Activated naive CD4-positive, alpha-beta T cell treated with anti-CD3 and anti-CD28 coated beads, Interleukin-2, amount 50 U/mL, for 24 hours (primary cell): Measurements from ENCODE around the gene ARID3C.
A peak's percentile ranks its signal among the peaks of the same experiment; 100 is the strongest.

ENCODE experiments used
- H3K27ac Mint-ChIP-seq: one replicate; pipeline ENCODE4 v1.8.0; 2021; ENCODE audit warnings: mild to moderate bottlenecking, mixed read lengths
- H3K27me3 Mint-ChIP-seq: one replicate; pipeline ENCODE4 v1.8.0; 2021; ENCODE audit warnings: mixed read lengths
- H3K36me3 Mint-ChIP-seq: one replicate; pipeline ENCODE4 v1.8.0; 2021; ENCODE audit warnings: mixed read lengths
- H3K4me1 Mint-ChIP-seq: one replicate; pipeline ENCODE4 v1.8.0; 2021; ENCODE audit warnings: mixed read lengths
- H3K4me3 Mint-ChIP-seq: one replicate; pipeline ENCODE4 v1.8.0; 2021; ENCODE audit warnings: mild to moderate bottlenecking, mixed read lengths
- H3K9me3 Mint-ChIP-seq: one replicate; pipeline ENCODE4 v1.8.0; 2021; ENCODE audit warnings: mixed read lengths

The ARID3C gene

DNA sequence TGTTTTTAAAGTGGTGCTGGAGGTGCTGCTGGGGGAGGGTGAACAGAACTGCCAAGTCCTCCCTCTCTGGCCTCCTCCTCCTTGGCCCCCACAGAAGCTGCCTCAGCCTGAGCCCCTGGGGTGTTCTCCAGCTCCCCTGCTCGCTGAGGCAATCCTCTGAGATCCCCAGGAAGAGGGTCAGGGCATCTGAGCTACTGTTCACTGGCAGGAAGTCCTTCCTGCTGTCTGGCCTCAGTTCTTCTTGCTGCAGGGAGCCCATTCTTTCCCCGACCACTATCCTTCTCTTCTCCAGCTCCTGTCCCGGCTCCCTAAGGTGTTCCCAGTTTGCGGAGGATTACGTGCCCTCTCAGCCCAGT is 49.1 kb downstream of the ARID3C start:
- Mint-ChIP-seq H3K27me3 (peaks cover 46% of the 10 kb centered on the region), H3K27ac (no peak overlapping the region), H3K4me1 (peaks cover 12% of the 10 kb centered on the region), H3K4me3 (no peak overlapping the region), H3K36me3 (no peaks in the 10 kb centered on the region), H3K9me3 (no peaks in the 10 kb centered on the region)

DNA sequence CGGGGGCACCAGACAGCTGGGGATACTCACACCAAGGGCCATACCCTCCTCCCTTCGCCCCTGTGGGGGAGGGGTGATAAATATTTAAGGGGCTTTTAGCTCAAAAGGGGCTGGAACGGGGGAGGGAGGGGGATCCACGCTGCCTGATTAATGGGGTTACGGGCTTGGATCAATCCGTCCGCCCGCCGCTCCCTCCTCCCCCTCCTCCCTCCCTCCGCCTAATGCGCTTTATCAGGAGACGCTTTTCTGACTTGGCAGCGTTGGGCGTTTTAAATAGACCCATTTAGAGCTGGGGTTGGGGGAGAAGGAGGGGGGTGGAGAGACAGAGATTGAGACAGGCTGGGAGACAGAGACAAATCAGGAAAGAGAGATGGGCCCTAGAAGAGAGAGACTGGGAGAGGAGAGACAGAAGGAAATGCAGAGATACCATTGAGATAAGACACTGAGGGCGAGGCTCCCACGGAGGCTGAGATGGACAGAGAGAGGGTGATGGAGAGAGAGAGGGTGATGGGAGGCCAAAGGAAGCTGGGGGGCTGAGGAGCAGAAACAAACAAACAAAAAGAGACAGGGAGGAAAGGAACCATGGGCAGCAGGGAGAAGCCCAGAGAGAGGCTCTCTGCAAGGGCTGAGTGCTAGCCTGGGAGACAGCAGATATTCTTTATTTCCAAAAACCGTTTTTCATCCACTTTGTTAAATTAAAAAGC is 49.6 kb downstream of the ARID3C start:
- no peaks in the 10 kb centered on the region for H3K9me3 Mint-ChIP-seq
- peak overlapping the region; percentile 2 for H3K27ac Mint-ChIP-seq
- H3K4me3 Mint-ChIP-seq, result no peak overlapping the region
- peaks cover 46% of the 10 kb centered on the region for H3K27me3 Mint-ChIP-seq
- H3K4me1 Mint-ChIP-seq, result peaks cover 12% of the 10 kb centered on the region
- no peaks in the 10 kb centered on the region for H3K36me3 Mint-ChIP-seq

DNA sequence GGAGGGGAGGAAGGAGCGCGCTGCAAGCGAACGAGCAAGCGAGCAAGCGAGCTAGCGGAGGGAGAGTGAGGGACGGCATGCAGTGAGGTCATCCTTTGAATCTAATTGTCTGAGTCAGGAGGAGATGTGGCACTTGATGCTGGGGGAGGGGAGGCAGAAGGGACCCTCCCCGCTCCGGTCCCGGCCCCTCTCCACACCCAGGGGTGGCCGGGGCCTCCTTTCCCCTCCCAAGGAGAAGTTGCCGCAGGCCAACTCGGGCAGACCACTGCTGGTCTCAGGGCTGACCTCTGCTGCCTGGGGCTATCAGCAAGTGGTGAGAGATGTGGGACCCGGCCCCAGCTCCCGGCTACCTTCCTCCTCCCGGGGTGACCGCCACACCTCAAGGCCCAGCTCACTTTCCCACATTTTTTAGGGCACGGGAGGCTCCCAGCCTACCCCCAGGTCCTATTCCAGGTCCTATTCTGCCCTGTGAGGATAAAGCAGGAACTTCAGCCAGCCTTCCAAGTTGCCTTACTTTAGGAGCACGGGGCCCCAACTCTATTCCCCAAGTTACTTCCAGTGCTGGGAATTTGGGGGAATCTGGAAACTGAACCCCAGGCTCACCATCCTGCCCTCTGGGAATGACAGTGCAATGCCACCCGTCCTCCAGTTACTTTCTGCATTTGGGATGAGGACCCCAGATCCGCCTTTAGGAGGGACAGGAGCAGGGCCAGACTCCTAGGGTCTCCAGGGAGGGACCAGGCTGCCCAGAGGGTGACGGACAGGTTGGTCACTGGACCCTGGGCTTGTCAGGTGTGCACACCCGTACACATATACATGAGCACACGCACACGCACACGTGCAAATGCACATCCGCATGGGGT is 50.4 kb downstream of the ARID3C start:
- Mint-ChIP-seq H3K36me3 (no peaks in the 10 kb centered on the region), H3K27ac (no peak overlapping the region), H3K4me3 (peak overlapping the region; percentile 51), H3K4me1 (peaks cover 12% of the 10 kb centered on the region), H3K9me3 (no peaks in the 10 kb centered on the region), H3K27me3 (peaks cover 47% of the 10 kb centered on the region)

GRCh38 chr9:34577400-34578240 is 51.2 kb downstream of the ARID3C start:
- peak overlapping the region; percentile 69 for H3K4me3 Mint-ChIP-seq
- no peak overlapping the region for H3K27ac Mint-ChIP-seq
- peaks cover 47% of the 10 kb centered on the region for H3K27me3 Mint-ChIP-seq

DNA sequence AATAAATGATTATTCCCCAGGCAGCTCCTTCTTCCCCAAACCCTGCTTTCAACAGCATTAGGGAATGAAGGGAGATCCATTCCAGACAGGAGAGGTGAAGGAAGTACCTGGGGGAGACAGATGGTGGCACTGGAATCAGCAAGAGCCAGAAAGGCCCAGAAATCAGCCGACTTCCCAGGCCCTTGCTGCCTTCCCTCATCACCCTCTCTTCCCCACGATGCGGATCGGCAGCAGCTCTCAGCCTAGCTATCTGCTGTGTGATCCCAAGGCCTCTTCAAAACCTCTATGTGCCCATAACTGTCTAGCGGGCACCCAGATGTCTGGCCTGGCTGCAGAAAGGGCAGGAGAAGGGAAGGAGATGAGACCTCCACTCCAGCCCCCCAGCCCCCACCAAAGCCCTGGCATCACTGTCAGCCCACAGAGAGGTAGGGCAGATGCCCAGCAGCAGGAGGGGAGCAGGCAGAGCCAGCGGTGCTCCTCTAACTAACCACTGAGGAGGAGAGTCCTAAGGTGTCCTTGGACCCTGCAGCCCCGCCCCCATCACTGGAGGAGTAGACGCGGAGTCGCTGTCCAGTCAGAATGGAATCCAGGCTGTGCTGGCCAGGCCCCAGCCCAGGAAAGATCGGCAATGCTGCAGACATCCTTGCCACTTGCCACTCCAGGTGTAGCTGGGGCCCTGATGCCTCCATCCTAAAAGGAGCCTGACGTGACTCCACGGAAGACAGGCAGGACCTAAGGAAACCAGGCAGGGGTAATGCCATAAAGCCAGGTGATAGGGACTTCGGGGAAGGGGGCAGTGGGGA is 52.1 kb downstream of the ARID3C start:
- Mint-ChIP-seq H3K4me3 (peak overlapping the region; percentile 69), H3K9me3 (no peaks in the 10 kb centered on the region), H3K36me3 (no peaks in the 10 kb centered on the region), H3K4me1 (peaks cover 12% of the 10 kb centered on the region), H3K27ac (no peak overlapping the region), H3K27me3 (peaks cover 44% of the 10 kb centered on the region)

More at GRCh38 chr9:34577400-34578240, 51.2 kb downstream of the ARID3C start:
- H3K4me1 Mint-ChIP-seq, result peaks cover 12% of the 10 kb centered on the region
- H3K9me3 Mint-ChIP-seq, result no peaks in the 10 kb centered on the region
- no peaks in the 10 kb centered on the region for H3K36me3 Mint-ChIP-seq

DNA sequence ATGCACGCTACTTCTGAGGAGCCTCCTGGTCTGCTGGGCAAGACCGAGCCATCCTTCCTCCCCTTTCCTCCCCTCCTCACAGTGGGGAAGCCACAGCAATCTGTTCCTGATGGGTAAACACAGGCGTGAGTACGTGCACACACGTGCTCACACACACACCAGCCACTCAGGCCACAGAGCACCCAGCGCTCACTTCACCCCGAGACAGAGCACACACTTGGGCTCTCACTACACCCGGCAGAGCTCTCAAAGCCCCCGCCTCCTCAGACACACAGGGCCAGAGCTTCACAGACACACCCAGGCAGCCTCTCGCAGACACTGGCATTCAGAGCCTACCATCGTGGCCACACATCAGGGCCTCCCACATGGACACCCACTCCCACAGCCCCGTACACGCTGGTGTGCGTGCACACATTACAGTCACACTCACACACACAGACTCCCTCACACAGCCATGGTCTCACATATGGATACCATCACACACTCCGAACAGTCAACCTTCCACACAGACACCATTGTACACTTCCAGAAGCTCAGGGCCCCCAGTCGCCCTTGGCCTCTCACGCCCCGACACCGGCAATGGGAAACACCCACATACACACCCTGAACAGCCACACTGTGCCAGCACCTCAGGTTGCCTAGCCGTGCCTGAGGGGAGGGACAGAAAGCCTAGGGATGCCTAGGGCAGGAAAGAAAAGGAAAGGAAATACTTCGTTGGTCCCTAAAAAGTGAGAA is 52.8 kb downstream of the ARID3C start:
- peaks cover 38% of the 10 kb centered on the region for H3K27me3 Mint-ChIP-seq
- no peaks in the 10 kb centered on the region for H3K9me3 Mint-ChIP-seq
- H3K27ac Mint-ChIP-seq, result no peak overlapping the region
- H3K36me3 Mint-ChIP-seq, result no peaks in the 10 kb centered on the region
- no peak overlapping the region for H3K4me3 Mint-ChIP-seq
- H3K4me1 Mint-ChIP-seq, result peaks cover 12% of the 10 kb centered on the region

GRCh38 chr9:34575241-34575640 is 53.6 kb downstream of the ARID3C start:
- Mint-ChIP-seq H3K4me1 (peaks cover 12% of the 10 kb centered on the region), H3K36me3 (no peaks in the 10 kb centered on the region), H3K27me3 (peaks cover 30% of the 10 kb centered on the region), H3K9me3 (no peaks in the 10 kb centered on the region), H3K27ac (no peak overlapping the region), H3K4me3 (no peak overlapping the region)

DNA sequence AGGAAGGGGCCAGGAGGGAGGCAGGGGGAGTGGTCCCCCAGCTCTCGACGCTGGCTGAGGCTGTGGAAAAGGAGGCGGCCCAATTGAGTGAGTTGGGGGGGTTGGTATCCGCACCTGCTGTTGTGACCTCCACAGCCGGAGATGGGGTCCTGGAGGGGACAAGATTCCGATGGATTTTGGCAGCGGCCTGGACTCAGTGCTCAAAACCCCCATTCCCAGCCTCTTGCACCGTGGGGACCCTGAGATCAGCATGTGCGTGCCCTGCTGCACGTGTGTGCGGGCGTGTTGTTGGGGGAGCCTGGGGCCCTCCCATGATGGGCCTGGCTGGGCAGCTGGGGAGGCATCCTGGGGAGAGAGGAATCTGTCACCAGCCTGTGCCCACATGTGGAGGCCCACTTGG is 54.3 kb downstream of the ARID3C start:
- no peaks in the 10 kb centered on the region for H3K36me3 Mint-ChIP-seq
- peaks cover 27% of the 10 kb centered on the region for H3K27me3 Mint-ChIP-seq
- H3K27ac Mint-ChIP-seq, result no peak overlapping the region
- H3K4me3 Mint-ChIP-seq, result no peak overlapping the region
- H3K4me1 Mint-ChIP-seq, result peaks cover 12% of the 10 kb centered on the region
- no peaks in the 10 kb centered on the region for H3K9me3 Mint-ChIP-seq

GRCh38 chr9:34573599-34574325 is 55.1 kb downstream of the ARID3C start:
- Mint-ChIP-seq H3K27me3 (peaks cover 21% of the 10 kb centered on the region), H3K4me1 (peaks cover 10% of the 10 kb centered on the region)

DNA sequence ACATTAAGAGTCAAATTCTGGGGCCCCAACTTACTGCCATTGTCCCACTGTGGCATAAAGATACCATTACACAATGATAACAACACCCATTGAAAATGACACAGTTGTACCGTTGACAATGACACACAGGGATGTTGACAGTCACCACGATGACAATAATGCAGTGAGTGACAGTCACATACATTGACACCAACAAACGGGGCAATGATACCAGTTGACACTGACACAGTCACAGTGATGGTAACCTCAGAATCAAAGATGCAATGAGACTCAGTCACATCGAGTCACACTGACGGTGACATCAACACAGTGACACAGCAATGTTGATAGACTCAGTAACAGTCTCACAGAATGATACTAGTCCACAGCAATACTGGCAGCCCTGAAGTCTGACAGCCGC is 56.2 kb downstream of the ARID3C start:
- H3K4me3 Mint-ChIP-seq, result no peak overlapping the region
- no peaks in the 10 kb centered on the region for H3K9me3 Mint-ChIP-seq
- peaks cover 20% of the 10 kb centered on the region for H3K27me3 Mint-ChIP-seq
- H3K27ac Mint-ChIP-seq, result no peak overlapping the region
- H3K36me3 Mint-ChIP-seq, result no peaks in the 10 kb centered on the region
- H3K4me1 Mint-ChIP-seq, result peaks cover 6% of the 10 kb centered on the region

More at GRCh38 chr9:34573599-34574325, 55.1 kb downstream of the ARID3C start:
- Mint-ChIP-seq H3K4me3 (no peak overlapping the region), H3K27ac (no peak overlapping the region), H3K9me3 (no peaks in the 10 kb centered on the region), H3K36me3 (no peaks in the 10 kb centered on the region)

GRCh38 chr9:34572092-34572491 is 56.8 kb downstream of the ARID3C start:
- no peak overlapping the region for H3K4me3 Mint-ChIP-seq
- no peak overlapping the region for H3K27ac Mint-ChIP-seq
- peaks cover 16% of the 10 kb centered on the region for H3K27me3 Mint-ChIP-seq
- H3K36me3 Mint-ChIP-seq, result no peaks in the 10 kb centered on the region
- H3K4me1 Mint-ChIP-seq, result peaks cover under 1% of the 10 kb centered on the region
- no peaks in the 10 kb centered on the region for H3K9me3 Mint-ChIP-seq

DNA sequence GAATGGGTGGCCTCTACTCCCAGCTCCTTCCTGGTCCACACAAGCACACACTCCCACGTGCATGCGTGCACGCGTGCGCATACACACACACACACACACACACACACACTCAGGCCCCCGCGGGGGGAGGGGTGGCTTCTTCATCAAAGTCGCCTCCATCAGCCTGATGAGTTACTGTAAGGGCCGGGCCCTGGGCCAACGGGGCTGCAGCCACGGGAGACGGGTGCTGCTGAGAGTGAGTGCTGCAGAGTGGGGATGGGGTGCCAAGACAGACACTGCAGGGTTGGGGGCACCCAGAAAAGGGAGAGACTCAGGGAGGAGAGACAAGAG is 57.4 kb downstream of the ARID3C start:
- Mint-ChIP-seq H3K27me3 (peaks cover 14% of the 10 kb centered on the region), H3K4me1 (no peaks in the 10 kb centered on the region), H3K27ac (no peak overlapping the region), H3K9me3 (no peaks in the 10 kb centered on the region), H3K36me3 (no peaks in the 10 kb centered on the region), H3K4me3 (no peak overlapping the region)
